Measurements from ENCODE around the gene VEGFA. TPM values are rescaled to one million over a fixed set of nuclear protein-coding genes. Genes with fewer than 3 reads are reported as not detected.

The VEGFA gene
- total RNA-seq, 1 donor from 2014 or later, result 236 TPM

- H3K36me3 ChIP-seq (ENCODE audit: control insufficient read depth, insufficient read depth, low read length), result no peaks in the 10 kb centered on the region
- DNase-seq (ENCODE audit: low read depth), result no peak
- no peak overlapping the region for H3K4me3 ChIP-seq (ENCODE audit: low read depth, low read length)
- H3K27me3 ChIP-seq (ENCODE audit: control insufficient read depth, insufficient read depth, low read length), result peaks cover 2% of the 10 kb centered on the region
- TF ChIP-seq, protein P1, sequence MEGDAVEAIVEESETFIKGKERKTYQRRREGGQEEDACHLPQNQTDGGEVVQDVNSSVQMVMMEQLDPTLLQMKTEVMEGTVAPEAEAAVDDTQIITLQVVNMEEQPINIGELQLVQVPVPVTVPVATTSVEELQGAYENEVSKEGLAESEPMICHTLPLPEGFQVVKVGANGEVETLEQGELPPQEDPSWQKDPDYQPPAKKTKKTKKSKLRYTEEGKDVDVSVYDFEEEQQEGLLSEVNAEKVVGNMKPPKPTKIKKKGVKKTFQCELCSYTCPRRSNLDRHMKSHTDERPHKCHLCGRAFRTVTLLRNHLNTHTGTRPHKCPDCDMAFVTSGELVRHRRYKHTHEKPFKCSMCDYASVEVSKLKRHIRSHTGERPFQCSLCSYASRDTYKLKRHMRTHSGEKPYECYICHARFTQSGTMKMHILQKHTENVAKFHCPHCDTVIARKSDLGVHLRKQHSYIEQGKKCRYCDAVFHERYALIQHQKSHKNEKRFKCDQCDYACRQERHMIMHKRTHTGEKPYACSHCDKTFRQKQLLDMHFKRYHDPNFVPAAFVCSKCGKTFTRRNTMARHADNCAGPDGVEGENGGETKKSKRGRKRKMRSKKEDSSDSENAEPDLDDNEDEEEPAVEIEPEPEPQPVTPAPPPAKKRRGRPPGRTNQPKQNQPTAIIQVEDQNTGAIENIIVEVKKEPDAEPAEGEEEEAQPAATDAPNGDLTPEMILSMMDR (IDR thresholded peaks at IDR 0.05; ENCODE audit: insufficient read depth, low read length, poor library complexity, severe bottlenecking), result no peak
Measured at GRCh38 chr6:43768983-43769525, 957 bp upstream of the VEGFA start.

DNA sequence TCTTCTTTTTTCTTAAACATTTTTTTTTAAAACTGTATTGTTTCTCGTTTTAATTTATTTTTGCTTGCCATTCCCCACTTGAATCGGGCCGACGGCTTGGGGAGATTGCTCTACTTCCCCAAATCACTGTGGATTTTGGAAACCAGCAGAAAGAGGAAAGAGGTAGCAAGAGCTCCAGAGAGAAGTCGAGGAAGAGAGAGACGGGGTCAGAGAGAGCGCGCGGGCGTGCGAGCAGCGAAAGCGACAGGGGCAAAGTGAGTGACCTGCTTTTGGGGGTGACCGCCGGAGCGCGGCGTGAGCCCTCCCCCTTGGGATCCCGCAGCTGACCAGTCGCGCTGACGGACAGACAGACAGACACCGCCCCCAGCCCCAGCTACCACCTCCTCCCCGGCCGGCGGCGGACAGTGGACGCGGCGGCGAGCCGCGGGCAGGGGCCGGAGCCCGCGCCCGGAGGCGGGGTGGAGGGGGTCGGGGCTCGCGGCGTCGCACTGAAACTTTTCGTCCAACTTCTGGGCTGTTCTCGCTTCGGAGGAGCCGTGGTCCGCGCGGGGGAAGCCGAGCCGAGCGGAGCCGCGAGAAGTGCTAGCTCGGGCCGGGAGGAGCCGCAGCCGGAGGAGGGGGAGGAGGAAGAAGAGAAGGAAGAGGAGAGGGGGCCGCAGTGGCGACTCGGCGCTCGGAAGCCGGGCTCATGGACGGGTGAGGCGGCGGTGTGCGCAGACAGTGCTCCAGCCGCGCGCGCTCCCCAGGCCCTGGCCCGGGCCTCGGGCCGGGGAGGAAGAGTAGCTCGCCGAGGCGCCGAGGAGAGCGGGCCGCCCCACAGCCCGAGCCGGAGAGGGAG, 580 bp downstream of the VEGFA start:
- Histone ChIP-seq H3K4me3 (ENCODE audit: low read depth, low read length) (peak overlapping the region; percentile 88), H3K27me3 (ENCODE audit: control insufficient read depth, insufficient read depth, low read length) (peaks cover 2% of the 10 kb centered on the region), H3K36me3 (ENCODE audit: control insufficient read depth, insufficient read depth, low read length) (no peaks in the 10 kb centered on the region)
- DNase-seq (ENCODE audit: low read depth), result no peak
- TF ChIP-seq, protein P1 (IDR thresholded peaks at IDR 0.05; ENCODE audit: insufficient read depth, low read length, poor library complexity, severe bottlenecking), result no peak

GRCh38 chr6:43771210-43771857, 1.3 kb downstream of the VEGFA start:
- TF ChIP-seq, protein P1 (IDR thresholded peaks at IDR 0.05; ENCODE audit: insufficient read depth, low read length, poor library complexity, severe bottlenecking), result no peak
- peak overlapping the region; percentile 88 for H3K4me3 ChIP-seq (ENCODE audit: low read depth, low read length)
- H3K27me3 ChIP-seq (ENCODE audit: control insufficient read depth, insufficient read depth, low read length), result peaks cover under 1% of the 10 kb centered on the region
- no peak for DNase-seq (ENCODE audit: low read depth)
- H3K36me3 ChIP-seq (ENCODE audit: control insufficient read depth, insufficient read depth, low read length), result no peaks in the 10 kb centered on the region

DNA sequence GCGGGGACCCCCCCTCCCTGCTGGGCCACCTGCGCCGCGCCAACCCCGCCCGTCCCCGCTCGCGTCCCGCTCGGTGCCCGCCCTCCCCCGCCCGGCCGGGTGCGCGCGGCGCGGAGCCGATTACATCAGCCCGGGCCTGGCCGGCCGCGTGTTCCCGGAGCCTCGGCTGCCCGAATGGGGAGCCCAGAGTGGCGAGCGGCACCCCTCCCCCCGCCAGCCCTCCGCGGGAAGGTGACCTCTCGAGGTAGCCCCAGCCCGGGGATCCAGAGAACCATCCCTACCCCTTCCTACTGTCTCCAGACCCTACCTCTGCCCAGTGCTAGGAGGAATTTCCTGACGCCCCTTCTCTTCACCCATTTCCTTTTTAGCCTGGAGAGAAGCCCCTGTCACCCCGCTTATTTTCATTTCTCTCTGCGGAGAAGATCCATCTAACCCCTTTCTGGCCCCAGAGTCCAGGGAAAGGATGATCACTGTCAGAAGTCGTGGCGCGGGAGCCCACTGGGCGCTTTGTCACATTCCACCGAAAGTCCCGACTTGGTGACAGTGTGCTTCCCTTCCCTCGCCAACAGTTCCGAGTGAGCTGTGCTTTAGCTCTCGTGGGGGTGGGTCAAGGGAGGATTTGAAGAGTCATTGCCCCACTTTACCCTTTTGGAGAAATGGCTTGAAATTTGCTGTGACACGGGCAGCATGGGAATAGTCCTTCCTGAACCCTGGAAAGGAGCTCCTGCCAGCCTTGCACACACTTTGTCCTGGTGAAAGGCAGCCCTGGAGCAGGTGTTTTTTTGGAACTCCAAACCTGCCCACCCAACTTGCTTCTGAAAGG, 2.1 kb downstream of the VEGFA start:
- TF ChIP-seq, protein P1 (IDR thresholded peaks at IDR 0.05; ENCODE audit: insufficient read depth, low read length, poor library complexity, severe bottlenecking), result no peak
- H3K4me3 ChIP-seq (ENCODE audit: low read depth, low read length), result peak overlapping the region; percentile 88
- no peak for DNase-seq (ENCODE audit: low read depth)
- H3K27me3 ChIP-seq (ENCODE audit: control insufficient read depth, insufficient read depth, low read length), result no peaks in the 10 kb centered on the region
- no peaks in the 10 kb centered on the region for H3K36me3 ChIP-seq (ENCODE audit: control insufficient read depth, insufficient read depth, low read length)

DNA sequence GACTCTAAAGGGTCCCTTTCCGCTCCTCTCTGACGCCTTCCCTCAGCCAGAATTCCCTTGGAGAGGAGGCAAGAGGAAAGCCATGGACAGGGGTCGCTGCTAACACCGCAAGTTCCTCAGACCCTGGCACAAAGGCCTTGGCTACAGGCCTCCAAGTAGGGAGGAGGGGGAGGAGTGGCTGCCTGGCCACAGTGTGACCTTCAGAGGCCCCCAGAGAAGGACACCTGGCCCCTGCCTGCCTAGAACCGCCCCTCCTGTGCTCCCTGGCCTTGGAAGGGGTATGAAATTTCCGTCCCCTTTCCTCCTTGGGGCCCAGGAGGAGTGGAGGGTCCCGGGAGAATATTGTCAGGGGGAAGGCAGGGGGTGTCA, 2.7 kb downstream of the VEGFA start:
- Histone ChIP-seq H3K27me3 (ENCODE audit: control insufficient read depth, insufficient read depth, low read length) (no peaks in the 10 kb centered on the region), H3K4me3 (ENCODE audit: low read depth, low read length) (peak overlapping the region; percentile 88), H3K36me3 (ENCODE audit: control insufficient read depth, insufficient read depth, low read length) (no peaks in the 10 kb centered on the region)
- DNase-seq (ENCODE audit: low read depth), result no peak
- TF ChIP-seq, protein P1 (IDR thresholded peaks at IDR 0.05; ENCODE audit: insufficient read depth, low read length, poor library complexity, severe bottlenecking), result peak; percentile 20
